IPS DF 4.7 (cell line): ENCODE results near the gene PLXND1.

Experiments
- DNase-seq: peaks from one replicate; pipeline ENCODE4 v3.0.0-alpha.2; 2013; ENCODE audit warnings: low spot score; ENCODE audit errors: extremely low read depth

Gene PLXND1

GRCh38 chr3:129507181-129507831 lies 99.2 kb downstream of the PLXND1 start:
- no peak for DNase-seq

- DNase-seq = no peak
Observed at GRCh38 chr3:129506231-129506742, 100.2 kb downstream of the PLXND1 start.

- DNase-seq = no peak
Observed at GRCh38 chr3:129505341-129505740, 101.1 kb downstream of the PLXND1 start.
